WTC11 (cell line): ENCODE data around the gene ATP9B. TPM values are rescaled to one million over a fixed set of nuclear protein-coding genes. Genes with fewer than 3 reads are reported as not detected.

Experiments used
- ATAC-seq: fragments of 200-7000 bp; cut with Tn5 transposase; 2 replicates; pipeline ENCODE4 v1.10.0; 2021; ENCODE audit warnings: mild to moderate bottlenecking, moderate library complexity
- CTCF ChIA-PET: fragments of 300-600 bp; sonication (Branson Sonifier 250); formaldehyde crosslinking; loops from one replicate; lab custom pipeline; 2021; ENCODE audit warnings: antibody characterized with exemption; lab: Charles Lee
- POLR2A ChIA-PET: fragments of 350-600 bp; sonication (Branson Sonifier 250); formaldehyde crosslinking; loops from one replicate; lab custom pipeline; 2021; ENCODE audit warnings: antibody characterized with exemption; lab: Charles Lee
- DNase-seq: peaks from one replicate; pipeline ENCODE4 v3.0.0; 2021; ENCODE audit warnings: low spot score
- H3K27ac Mint-ChIP-seq: 2 replicates; pipeline ENCODE4 v1.8.0; 2021; ENCODE audit warnings: mixed read lengths
- H3K27me3 Mint-ChIP-seq: 2 replicates; pipeline ENCODE4 v1.8.0; 2021; ENCODE audit warnings: low read depth, mild to moderate bottlenecking, moderate library complexity, mixed read lengths
- H3K36me3 Mint-ChIP-seq: 2 replicates; pipeline ENCODE4 v1.8.0; 2021; ENCODE audit warnings: mixed read lengths
- H3K4me1 Mint-ChIP-seq: 2 replicates; pipeline ENCODE4 v1.8.0; 2022; ENCODE audit warnings: mixed read lengths
- H3K4me3 Mint-ChIP-seq: 2 replicates; pipeline ENCODE4 v1.8.0; 2021; ENCODE audit warnings: mild to moderate bottlenecking, moderate library complexity, mixed read lengths
- H3K9me3 Mint-ChIP-seq: 2 replicates; pipeline ENCODE4 v1.8.0; 2021; ENCODE audit warnings: mixed read lengths
- ELF4 ChIP-seq: sonication (generic); formaldehyde crosslinking; IDR thresholded peaks from 2 replicates; pipeline ENCODE4 v1.8.1; 2022; ENCODE audit warnings: low read depth, mild to moderate bottlenecking, moderate library complexity, missing genetic modification reagents
- ESRRA ChIP-seq: sonication (generic); formaldehyde crosslinking; IDR thresholded peaks from 2 replicates; pipeline ENCODE4 v1.8.1; 2022; ENCODE audit warnings: mild to moderate bottlenecking, missing genetic modification reagents, borderline replicate concordance
- FOXJ3 ChIP-seq: sonication (generic); formaldehyde crosslinking; IDR thresholded peaks from 2 replicates; pipeline ENCODE4 v1.9.0; 2021; ENCODE audit warnings: missing genetic modification reagents, mild to moderate bottlenecking, borderline replicate concordance
- GABPB1 ChIP-seq: sonication (generic); formaldehyde crosslinking; IDR thresholded peaks from 2 replicates; pipeline ENCODE4 v1.8.1; 2023; ENCODE audit warnings: mild to moderate bottlenecking, missing genetic modification reagents
- GRHL2 ChIP-seq: fragments of 250-450 bp; sonication (Bioruptor Pico); IDR thresholded peaks from 2 replicates; pipeline ENCODE4 v1.8.0; 2022; ENCODE audit warnings: mild to moderate bottlenecking, moderate library complexity; ENCODE audit not compliant: insufficient replicate concordance, severe bottlenecking
- HMGXB4 ChIP-seq: sonication (generic); formaldehyde crosslinking; IDR thresholded peaks from 2 replicates; pipeline ENCODE4 v1.8.1; 2023; ENCODE audit warnings: mild to moderate bottlenecking, moderate library complexity, missing genetic modification reagents
- JUN ChIP-seq: sonication (generic); formaldehyde crosslinking; IDR thresholded peaks from 2 replicates; pipeline ENCODE4 v1.8.0; 2023; ENCODE audit warnings: mild to moderate bottlenecking, missing genetic modification reagents
- MAX ChIP-seq: sonication (generic); formaldehyde crosslinking; IDR thresholded peaks from 2 replicates; pipeline ENCODE4 v1.8.0; 2022; ENCODE audit warnings: mild to moderate bottlenecking, missing genetic modification reagents
- MYBL2 ChIP-seq: sonication (generic); formaldehyde crosslinking; IDR thresholded peaks from 2 replicates; pipeline ENCODE4 v1.8.1; 2023; ENCODE audit warnings: mild to moderate bottlenecking, moderate library complexity, missing genetic modification reagents
- NFYB ChIP-seq: sonication (generic); formaldehyde crosslinking; conservative IDR thresholded peaks from 2 replicates; pipeline ENCODE4 v1.8.0; 2022; ENCODE audit warnings: low read depth, missing genetic modification reagents
- NR1H2 ChIP-seq: sonication (generic); formaldehyde crosslinking; IDR thresholded peaks from 2 replicates; pipeline ENCODE4 v1.9.0; 2021; ENCODE audit warnings: mild to moderate bottlenecking, moderate library complexity, missing genetic modification reagents
- RELA ChIP-seq: sonication (generic); formaldehyde crosslinking; IDR thresholded peaks from 2 replicates; pipeline ENCODE4 v1.8.1; 2022; ENCODE audit warnings: missing genetic modification reagents, mild to moderate bottlenecking, borderline replicate concordance
- STAT6 ChIP-seq: sonication (generic); formaldehyde crosslinking; conservative IDR thresholded peaks from 2 replicates; pipeline ENCODE4 v1.8.1; 2023; ENCODE audit warnings: mild to moderate bottlenecking, low read depth, missing genetic modification reagents, moderate library complexity
- ZNF121 ChIP-seq: sonication (generic); formaldehyde crosslinking; IDR thresholded peaks from 2 replicates; pipeline ENCODE4 v1.8.0; 2023; ENCODE audit warnings: missing genetic modification reagents
- ZNF416 ChIP-seq: fragments of 250-450 bp; sonication (Bioruptor Pico); IDR thresholded peaks from 2 replicates; pipeline ENCODE4 v1.9.0; 2021; ENCODE audit warnings: mild to moderate bottlenecking, inconsistent platforms
- total RNA-seq: library from RNA; stranded (reverse); gene quantifications from 3 replicates; pipeline ENCODE4 v1.2.3, GENCODE V29; 2021
- TF ChIP-seq, protein P1 (sequence below): sonication (generic); formaldehyde crosslinking; IDR thresholded peaks from 2 replicates; pipeline ENCODE4 v1.8.0; 2022; ENCODE audit warnings: mild to moderate bottlenecking, missing genetic modification reagents
- TF ChIP-seq, protein P2 (sequence below): sonication (generic); formaldehyde crosslinking; IDR thresholded peaks from 2 replicates; pipeline ENCODE4 v1.8.0; 2022; ENCODE audit warnings: missing genetic modification reagents

The ATP9B gene
- total RNA-seq, 1 experiment from 2014 or later = 19.0 TPM

GRCh38 chr18:79337620-79338019 lies 268.4 kb downstream of the ATP9B start:
- Mint-ChIP-seq H3K36me3 (peaks cover 14% of the 10 kb centered on the region), H3K27me3 (no peaks in the 10 kb centered on the region; the same call in 1 of the 2 replicates), H3K9me3 (peaks cover 5% of the 10 kb centered on the region; the same call in 1 of the 2 replicates), H3K4me1 (peaks cover 2% of the 10 kb centered on the region), H3K4me3 (no peak overlapping the region), H3K27ac (no peak overlapping the region)
- no peak for TF ChIP-seq MAX (CRISPR knock-in tag)
- DNase-seq (no peak), ATAC-seq (no peak)
- POLR2A ChIA-PET = no interaction called here
- CTCF ChIA-PET = no interaction called here

DNA sequence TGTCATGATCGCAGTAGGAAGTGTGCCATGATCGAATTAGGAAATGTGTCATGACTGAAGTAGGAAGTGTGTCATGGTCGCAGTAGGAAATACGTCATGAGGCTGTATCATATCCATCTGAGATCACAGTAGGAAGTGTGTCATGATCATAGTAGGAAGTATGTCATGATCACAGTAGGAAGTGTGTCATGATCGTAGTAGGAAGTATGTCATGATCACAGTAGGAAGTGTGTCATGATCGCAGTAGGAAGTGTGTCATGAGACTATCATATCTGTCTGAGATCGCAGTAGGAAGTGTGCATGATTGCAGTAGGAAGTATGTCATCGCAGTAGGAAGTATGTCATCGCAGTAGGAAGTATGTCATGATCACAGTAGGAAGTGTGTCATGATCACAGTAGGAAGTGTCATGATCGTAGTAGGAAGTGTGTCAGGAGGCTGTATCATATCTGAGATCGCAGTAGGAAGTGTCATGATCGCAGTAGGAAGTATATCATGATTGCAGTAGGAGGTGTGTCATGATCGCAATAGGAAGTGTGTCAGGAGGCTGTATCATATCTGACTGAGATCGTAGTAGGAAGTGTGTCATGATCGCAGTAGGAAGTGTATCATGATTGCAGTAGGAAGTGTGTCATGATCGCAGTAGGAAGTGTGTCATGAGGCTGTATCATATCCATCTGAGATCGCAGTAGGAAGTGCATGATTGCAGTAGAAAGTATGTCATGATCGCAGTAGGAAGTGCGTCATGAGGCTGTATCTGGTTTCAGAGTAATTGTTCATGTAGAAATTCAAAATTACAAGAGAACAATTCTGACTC lies 270.1 kb downstream of the ATP9B start:
- Mint-ChIP-seq H3K27me3 (no peaks in the 10 kb centered on the region; the same call in 1 of the 2 replicates), H3K4me1 (no peaks in the 10 kb centered on the region), H3K27ac (no peak overlapping the region), H3K9me3 (peaks cover 5% of the 10 kb centered on the region; the same call in 1 of the 2 replicates), H3K36me3 (peaks cover 16% of the 10 kb centered on the region), H3K4me3 (no peak overlapping the region)
- TF ChIP-seq, protein P1, sequence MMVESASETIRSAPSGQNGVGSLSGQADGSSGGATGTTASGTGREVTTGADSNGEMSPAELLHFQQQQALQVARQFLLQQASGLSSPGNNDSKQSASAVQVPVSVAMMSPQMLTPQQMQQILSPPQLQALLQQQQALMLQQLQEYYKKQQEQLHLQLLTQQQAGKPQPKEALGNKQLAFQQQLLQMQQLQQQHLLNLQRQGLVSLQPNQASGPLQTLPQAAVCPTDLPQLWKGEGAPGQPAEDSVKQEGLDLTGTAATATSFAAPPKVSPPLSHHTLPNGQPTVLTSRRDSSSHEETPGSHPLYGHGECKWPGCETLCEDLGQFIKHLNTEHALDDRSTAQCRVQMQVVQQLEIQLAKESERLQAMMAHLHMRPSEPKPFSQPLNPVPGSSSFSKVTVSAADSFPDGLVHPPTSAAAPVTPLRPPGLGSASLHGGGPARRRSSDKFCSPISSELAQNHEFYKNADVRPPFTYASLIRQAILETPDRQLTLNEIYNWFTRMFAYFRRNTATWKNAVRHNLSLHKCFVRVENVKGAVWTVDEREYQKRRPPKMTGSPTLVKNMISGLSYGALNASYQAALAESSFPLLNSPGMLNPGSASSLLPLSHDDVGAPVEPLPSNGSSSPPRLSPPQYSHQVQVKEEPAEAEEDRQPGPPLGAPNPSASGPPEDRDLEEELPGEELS = no peak
- TF ChIP-seq FOXJ3 (CRISPR knock-in tag) (no peak), MYBL2 (CRISPR knock-in tag) (no peak), STAT6 (CRISPR knock-in tag) (no peak), ESRRA (CRISPR knock-in tag) (no peak), NR1H2 (CRISPR knock-in tag) (no peak), RELA (CRISPR knock-in tag) (no peak), NFYB (CRISPR knock-in tag) (no peak), HMGXB4 (CRISPR knock-in tag) (no peak), ZNF121 (CRISPR knock-in tag) (no peak), JUN (no peak)
- DNase-seq = no peak
- CTCF ChIA-PET = no interaction called here
- no peak for ATAC-seq
- POLR2A ChIA-PET = no interaction called here

GRCh38 chr18:79343567-79344207 lies 274.5 kb downstream of the ATP9B start:
- ATAC-seq = no peak
- TF ChIP-seq GRHL2 (no peak), ZNF416 (CRISPR knock-in tag) (no peak), ELF4 (CRISPR knock-in tag) (no peak), GABPB1 (CRISPR knock-in tag) (no peak)
- TF ChIP-seq, protein P2, sequence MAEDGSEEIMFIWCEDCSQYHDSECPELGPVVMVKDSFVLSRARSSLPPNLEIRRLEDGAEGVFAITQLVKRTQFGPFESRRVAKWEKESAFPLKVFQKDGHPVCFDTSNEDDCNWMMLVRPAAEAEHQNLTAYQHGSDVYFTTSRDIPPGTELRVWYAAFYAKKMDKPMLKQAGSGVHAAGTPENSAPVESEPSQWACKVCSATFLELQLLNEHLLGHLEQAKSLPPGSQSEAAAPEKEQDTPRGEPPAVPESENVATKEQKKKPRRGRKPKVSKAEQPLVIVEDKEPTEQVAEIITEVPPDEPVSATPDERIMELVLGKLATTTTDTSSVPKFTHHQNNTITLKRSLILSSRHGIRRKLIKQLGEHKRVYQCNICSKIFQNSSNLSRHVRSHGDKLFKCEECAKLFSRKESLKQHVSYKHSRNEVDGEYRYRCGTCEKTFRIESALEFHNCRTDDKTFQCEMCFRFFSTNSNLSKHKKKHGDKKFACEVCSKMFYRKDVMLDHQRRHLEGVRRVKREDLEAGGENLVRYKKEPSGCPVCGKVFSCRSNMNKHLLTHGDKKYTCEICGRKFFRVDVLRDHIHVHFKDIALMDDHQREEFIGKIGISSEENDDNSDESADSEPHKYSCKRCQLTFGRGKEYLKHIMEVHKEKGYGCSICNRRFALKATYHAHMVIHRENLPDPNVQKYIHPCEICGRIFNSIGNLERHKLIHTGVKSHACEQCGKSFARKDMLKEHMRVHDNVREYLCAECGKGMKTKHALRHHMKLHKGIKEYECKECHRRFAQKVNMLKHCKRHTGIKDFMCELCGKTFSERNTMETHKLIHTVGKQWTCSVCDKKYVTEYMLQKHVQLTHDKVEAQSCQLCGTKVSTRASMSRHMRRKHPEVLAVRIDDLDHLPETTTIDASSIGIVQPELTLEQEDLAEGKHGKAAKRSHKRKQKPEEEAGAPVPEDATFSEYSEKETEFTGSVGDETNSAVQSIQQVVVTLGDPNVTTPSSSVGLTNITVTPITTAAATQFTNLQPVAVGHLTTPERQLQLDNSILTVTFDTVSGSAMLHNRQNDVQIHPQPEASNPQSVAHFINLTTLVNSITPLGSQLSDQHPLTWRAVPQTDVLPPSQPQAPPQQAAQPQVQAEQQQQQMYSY (CRISPR knock-in tag) = no peak
- TF ChIP-seq, all 79 proteins: peak for 0
- H3K36me3 Mint-ChIP-seq = peaks cover 44% of the 10 kb centered on the region
- no peak overlapping the region for H3K4me3 Mint-ChIP-seq
- no peaks in the 10 kb centered on the region for H3K4me1 Mint-ChIP-seq
- no peak overlapping the region for H3K27ac Mint-ChIP-seq
- ChIA-PET CTCF (no interaction called here), POLR2A (no interaction called here)
- H3K9me3 Mint-ChIP-seq = peaks cover 5% of the 10 kb centered on the region; the same call in 1 of the 2 replicates
- no peaks in the 10 kb centered on the region for H3K27me3 Mint-ChIP-seq
- DNase-seq = no peak
